ENCODE results near the gene IL11RA.
"Not testable (repeated sequence)": the region's sequence is repeated elsewhere in the genome, so short reads cannot be mapped to it uniquely, and the experiment has no call there.

IL11RA gene

GRCh38 chr9:34636791-34637355 lies 15.1 kb upstream of the IL11RA start:
- TF ChIP-seq ZNF274 (IDR thresholded peaks at IDR 0.05; ENCODE audit: low read depth, low read length): no peak

GRCh38 chr9:34637356-34638137 lies 14.4 kb upstream of the IL11RA start, which contains the start of gene SIGMAR1:
Gene SIGMAR1, minus strand, starts transcription at chr9:34637787. Its CDS starts 90 bp downstream, at chr9:34637697.
- peak within 1 kb of the TSS; percentile 66; the same call in 1 of the 2 replicates for H3K4me3 ChIP-seq (ENCODE audit: low read length)
- TF ChIP-seq ZNF274 (IDR thresholded peaks at IDR 0.05; ENCODE audit: low read depth, low read length): no peak

More at GRCh38 chr9:34636791-34637355, 15.1 kb upstream of the IL11RA start:
- peak overlapping the region; percentile 66; the same call in 1 of the 2 replicates for H3K4me3 ChIP-seq (ENCODE audit: low read length)

- H3K4me3 ChIP-seq (ENCODE audit: low read length): peak overlapping the region; percentile 66; the same call in 1 of the 2 replicates
- no peak for TF ChIP-seq ZNF274 (IDR thresholded peaks at IDR 0.05; ENCODE audit: low read depth, low read length)
Measured at GRCh38 chr9:34638138-34638445, 13.9 kb upstream of the IL11RA start.

DNA sequence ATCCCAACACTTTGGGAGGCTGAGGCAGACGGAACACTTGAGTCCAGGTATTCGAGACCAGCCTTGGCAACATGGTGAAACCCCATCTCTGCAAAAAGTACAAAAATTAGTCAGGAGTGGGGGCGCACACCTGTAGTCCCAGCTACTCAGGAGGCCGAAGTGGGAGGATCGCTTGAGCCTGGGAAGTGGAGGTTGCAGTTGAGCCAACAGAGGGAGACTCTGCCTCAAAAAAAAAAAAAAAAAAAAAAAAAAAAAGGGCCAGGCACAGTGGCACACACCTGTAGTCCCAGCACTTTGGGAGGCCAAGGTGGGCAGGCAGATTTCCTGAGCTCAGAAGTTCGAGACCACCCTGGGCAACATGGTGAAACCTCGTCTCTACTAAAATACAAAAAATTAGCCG lies 12.7 kb upstream of the IL11RA start:
- H3K4me3 ChIP-seq (ENCODE audit: low read length): not testable (repeated sequence)

DNA sequence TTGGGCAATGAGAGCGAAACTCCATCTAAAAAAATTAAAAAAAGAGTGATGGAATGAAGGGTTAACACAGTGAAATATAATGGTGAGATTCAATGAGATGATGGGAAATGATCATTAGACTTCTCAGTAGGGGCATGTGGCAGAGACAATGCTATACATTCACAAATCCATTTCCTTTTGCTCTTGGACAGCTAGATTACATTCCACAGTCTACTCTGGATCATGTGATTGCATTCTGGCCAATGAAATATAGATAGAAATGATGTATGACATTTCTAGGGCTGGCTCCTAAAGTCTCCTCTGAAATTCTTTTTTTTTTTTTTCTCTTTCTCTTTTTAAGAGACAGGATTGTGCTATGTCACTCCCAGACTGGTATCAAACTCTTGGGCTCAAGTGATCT lies 9.3 kb upstream of the IL11RA start:
- no peak overlapping the region for H3K4me3 ChIP-seq (ENCODE audit: low read length)
- TF ChIP-seq ZNF274 (IDR thresholded peaks at IDR 0.05; ENCODE audit: low read depth, low read length): no peak

DNA sequence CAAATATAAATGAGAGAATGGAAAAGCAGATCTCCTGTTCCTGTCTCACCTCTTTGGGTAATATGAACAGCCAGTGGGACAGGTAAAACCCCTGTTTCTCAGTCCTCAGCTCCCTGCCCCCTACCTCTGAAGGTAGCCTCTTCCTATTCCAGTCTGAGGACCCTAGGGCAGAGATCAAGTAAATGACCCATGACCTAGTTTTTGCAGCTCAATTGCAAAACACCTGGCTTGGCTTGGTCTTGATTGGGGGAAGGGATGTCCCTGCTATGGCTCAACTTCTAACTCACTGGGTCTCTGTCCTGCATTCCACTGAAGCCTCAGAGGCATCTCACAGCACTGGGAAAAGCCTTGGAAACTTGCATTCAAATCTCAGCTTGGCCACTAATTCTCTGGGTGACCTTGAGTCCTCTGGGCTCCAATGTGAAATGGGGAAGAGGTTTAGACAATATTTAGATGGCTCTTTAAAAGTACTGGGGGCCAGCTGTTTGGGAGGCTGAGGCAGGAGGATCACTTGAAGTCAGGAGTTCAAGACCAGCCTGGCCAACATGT lies 7.1 kb upstream of the IL11RA start:
- no peak for TF ChIP-seq ZNF274 (IDR thresholded peaks at IDR 0.05; ENCODE audit: low read depth, low read length)
- H3K4me3 ChIP-seq (ENCODE audit: low read length): no peak overlapping the region

- peak within 1 kb of the TSS; percentile 68 for H3K4me3 ChIP-seq (ENCODE audit: low read length)
- no peak for TF ChIP-seq ZNF274 (IDR thresholded peaks at IDR 0.05; ENCODE audit: low read depth, low read length)
Measured at GRCh38 chr9:34646211-34647083, 5.5 kb upstream of the IL11RA start, which contains the start of gene GALT. Gene GALT, plus strand, starts transcription at chr9:34646675. Its CDS starts 30 bp downstream, at chr9:34646705.

DNA sequence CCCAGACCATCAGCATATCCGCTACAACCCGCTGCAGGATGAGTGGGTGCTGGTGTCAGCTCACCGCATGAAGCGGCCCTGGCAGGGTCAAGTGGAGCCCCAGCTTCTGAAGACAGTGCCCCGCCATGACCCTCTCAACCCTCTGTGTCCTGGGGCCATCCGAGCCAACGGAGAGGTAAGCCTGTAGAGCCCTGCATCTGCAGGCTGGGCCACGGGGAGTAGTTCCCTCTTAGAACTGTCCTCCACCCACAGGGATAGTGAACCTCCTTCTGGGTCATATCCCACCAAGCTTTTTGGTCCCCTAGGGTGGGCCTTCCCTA lies 4.9 kb upstream of the IL11RA start:
- no peak for TF ChIP-seq ZNF274 (IDR thresholded peaks at IDR 0.05; ENCODE audit: low read depth, low read length)
- H3K4me3 ChIP-seq (ENCODE audit: low read length): peak overlapping the region; percentile 68

DNA sequence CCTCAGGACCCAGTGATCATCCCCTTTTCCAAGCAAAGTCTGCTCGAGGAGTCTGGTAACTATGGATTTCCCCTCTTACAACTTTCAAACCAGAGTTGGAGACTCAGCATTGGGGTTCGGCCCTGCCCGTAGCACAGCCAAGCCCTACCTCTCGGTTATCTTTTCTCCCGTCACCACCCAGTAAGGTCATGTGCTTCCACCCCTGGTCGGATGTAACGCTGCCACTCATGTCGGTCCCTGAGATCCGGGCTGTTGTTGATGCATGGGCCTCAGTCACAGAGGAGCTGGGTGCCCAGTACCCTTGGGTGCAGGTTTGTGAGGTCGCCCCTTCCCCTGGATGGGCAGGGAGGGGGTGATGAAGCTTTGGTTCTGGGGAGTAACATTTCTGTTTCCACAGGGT lies 4.3 kb upstream of the IL11RA start:
- no peak for TF ChIP-seq ZNF274 (IDR thresholded peaks at IDR 0.05; ENCODE audit: low read depth, low read length)
- peak overlapping the region; percentile 68; the same call in 1 of the 2 replicates for H3K4me3 ChIP-seq (ENCODE audit: low read length)

- TF ChIP-seq ZNF274 (IDR thresholded peaks at IDR 0.05; ENCODE audit: low read depth, low read length): no peak
- H3K4me3 ChIP-seq (ENCODE audit: low read length): no peak overlapping the region
Measured at GRCh38 chr9:34648673-34649072, 3.3 kb upstream of the IL11RA start.

GRCh38 chr9:34650816-34651215 lies 1.2 kb upstream of the IL11RA start:
- no peak for TF ChIP-seq ZNF274 (IDR thresholded peaks at IDR 0.05; ENCODE audit: low read depth, low read length)
- H3K4me3 ChIP-seq (ENCODE audit: low read length): no peak overlapping the region

GRCh38 chr9:34651321-34651720 lies 664 bp upstream of the IL11RA start:
- TF ChIP-seq ZNF274 (IDR thresholded peaks at IDR 0.05; ENCODE audit: low read depth, low read length): no peak
- H3K4me3 ChIP-seq (ENCODE audit: low read length): no peak overlapping the region

DNA sequence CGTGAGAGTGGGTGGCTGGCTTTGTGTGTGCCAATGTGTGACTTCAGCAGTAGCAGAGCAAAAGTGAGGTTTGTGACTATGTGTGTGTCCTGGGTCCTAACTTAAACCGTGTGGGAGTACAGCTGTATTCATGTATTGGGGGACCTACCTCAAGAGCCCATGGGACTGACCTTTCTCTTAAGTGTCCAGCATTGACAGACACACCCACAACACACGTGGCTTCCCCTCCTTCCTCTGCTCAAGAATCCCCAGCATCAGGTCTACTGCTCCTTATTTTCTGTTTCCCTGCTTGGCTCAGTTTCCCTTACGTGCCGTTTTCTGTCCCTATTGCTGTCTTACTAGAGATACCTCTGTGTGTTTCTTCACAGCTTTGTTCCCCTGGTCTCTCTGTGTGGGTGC lies 616 bp downstream of the IL11RA start:
- H3K4me3 ChIP-seq (ENCODE audit: low read length): no peak overlapping the region

More for the DNA sequence above, 616 bp downstream of the IL11RA start:
- TF ChIP-seq ZNF274 (IDR thresholded peaks at IDR 0.05; ENCODE audit: low read depth, low read length): no peak

Measured in GM08714 (cell line).